Progenitor cell of endocrine pancreas (in vitro differentiated cells): ENCODE measurements around the gene ATP6V1C2. TPM values are rescaled to one million over a fixed set of nuclear protein-coding genes. Genes with fewer than 3 reads are reported as not detected.

Source experiments
- DNase-seq: peaks from one replicate; pipeline ENCODE4 v3.0.0; 2021; ENCODE audit warnings: low spot score; ENCODE audit not compliant: unreplicated experiment
- H3K27ac Mint-ChIP-seq: 2 replicates; pipeline ENCODE4 v1.8.0; 2021; ENCODE audit warnings: mild to moderate bottlenecking, moderate library complexity, mixed read lengths
- H3K27me3 Mint-ChIP-seq: 2 replicates; pipeline ENCODE4 v1.8.0; 2021; ENCODE audit warnings: mixed read lengths
- H3K36me3 Mint-ChIP-seq: 2 replicates; pipeline ENCODE4 v1.8.0; 2022; ENCODE audit warnings: mixed read lengths; ENCODE audit not compliant: insufficient read depth
- H3K4me1 Mint-ChIP-seq: 2 replicates; pipeline ENCODE4 v1.8.0; 2021; ENCODE audit warnings: low read depth, mixed read lengths
- H3K4me3 Mint-ChIP-seq: 2 replicates; pipeline ENCODE4 v1.8.0; 2021; ENCODE audit warnings: low read depth, mild to moderate bottlenecking, moderate library complexity, mixed read lengths
- H3K9me3 Mint-ChIP-seq: 2 replicates; pipeline ENCODE4 v1.8.0; 2021; ENCODE audit warnings: low read depth, mixed read lengths
- CTCF ChIP-seq: fragments of 200-600 bp; sonication (generic); IDR thresholded peaks from one replicate; pipeline ENCODE4 v1.5.0; 2021; ENCODE audit warnings: antibody characterized with exemption, mild to moderate bottlenecking; ENCODE audit not compliant: unreplicated experiment
- total RNA-seq: library from RNA; stranded (reverse); gene quantifications from 2 replicates; pipeline ENCODE4 v1.2.1, GENCODE V29; 2021

The ATP6V1C2 gene
- total RNA-seq, 1 donor from 2014 or later = 0.19 TPM

GRCh38 chr2:10768063-10768507 is 46.7 kb downstream of the ATP6V1C2 start:
- H3K36me3 Mint-ChIP-seq = no peaks in the 10 kb centered on the region
- H3K4me1 Mint-ChIP-seq = no peaks in the 10 kb centered on the region
- TF ChIP-seq CTCF = no peak
- H3K4me3 Mint-ChIP-seq = no peak overlapping the region
- no peaks in the 10 kb centered on the region for H3K9me3 Mint-ChIP-seq
- no peaks in the 10 kb centered on the region for H3K27me3 Mint-ChIP-seq
- DNase-seq = no peak
- no peak overlapping the region for H3K27ac Mint-ChIP-seq

GRCh38 chr2:10770956-10771750 is 49.7 kb downstream of the ATP6V1C2 start:
- TF ChIP-seq CTCF = no peak
- H3K36me3 Mint-ChIP-seq = no peaks in the 10 kb centered on the region
- H3K4me1 Mint-ChIP-seq = no peaks in the 10 kb centered on the region
- DNase-seq = no peak
- H3K9me3 Mint-ChIP-seq = no peaks in the 10 kb centered on the region
- no peak overlapping the region for H3K4me3 Mint-ChIP-seq
- no peak overlapping the region for H3K27ac Mint-ChIP-seq
- H3K27me3 Mint-ChIP-seq = no peaks in the 10 kb centered on the region

- H3K27me3 Mint-ChIP-seq = no peaks in the 10 kb centered on the region
- no peaks in the 10 kb centered on the region for H3K9me3 Mint-ChIP-seq
- H3K4me1 Mint-ChIP-seq = no peaks in the 10 kb centered on the region
- H3K36me3 Mint-ChIP-seq = no peaks in the 10 kb centered on the region
- no peak for TF ChIP-seq CTCF
- no peak overlapping the region for H3K4me3 Mint-ChIP-seq
- no peak overlapping the region for H3K27ac Mint-ChIP-seq
- DNase-seq = no peak
Observed at GRCh38 chr2:10771786-10772185, 50.4 kb downstream of the ATP6V1C2 start.

GRCh38 chr2:10772201-10772867 is 50.9 kb downstream of the ATP6V1C2 start:
- H3K4me1 Mint-ChIP-seq = peaks cover under 1% of the 10 kb centered on the region
- no peak overlapping the region for H3K4me3 Mint-ChIP-seq
- no peak for DNase-seq
- H3K36me3 Mint-ChIP-seq = no peaks in the 10 kb centered on the region
- no peak overlapping the region for H3K27ac Mint-ChIP-seq
- no peak for TF ChIP-seq CTCF
- no peaks in the 10 kb centered on the region for H3K9me3 Mint-ChIP-seq
- no peaks in the 10 kb centered on the region for H3K27me3 Mint-ChIP-seq

GRCh38 chr2:10772868-10773215 is 51.4 kb downstream of the ATP6V1C2 start:
- H3K4me3 Mint-ChIP-seq = no peak overlapping the region
- H3K27me3 Mint-ChIP-seq = no peaks in the 10 kb centered on the region
- TF ChIP-seq CTCF = no peak
- peaks cover 2% of the 10 kb centered on the region for H3K4me1 Mint-ChIP-seq
- peaks cover 1% of the 10 kb centered on the region for H3K36me3 Mint-ChIP-seq
- no peaks in the 10 kb centered on the region for H3K9me3 Mint-ChIP-seq
- peak overlapping the region; percentile 78 for H3K27ac Mint-ChIP-seq
- DNase-seq = no peak
